ENCODE results near the gene LRBA. TPM values are rescaled to one million over a fixed set of nuclear protein-coding genes. Genes with fewer than 3 reads are reported as not detected.
A peak's percentile ranks its signal among the peaks of the same experiment; 100 is the strongest.

Gene LRBA
- total and polyA plus RNA-seq, 2 of the 4 experiments (the other 2 are of a cell fraction): 10.2 to 51.6 TPM

GRCh38 chr4:150229520-150229919, 785.6 kb downstream of the LRBA start:
- Histone ChIP-seq H3K56ac (ENCODE audit: extremely low read depth, insufficient read depth, low read length) (peak overlapping the region; percentile 85), H3K79me1 (ENCODE audit: low read depth in 1 of 2, low read length in 2 of 2) (peaks cover 21 to 49% of the 10 kb centered on the region in 2 experiments), H3K27me3 (ENCODE audit: control insufficient read depth, insufficient read depth, low read length) (no peaks in the 10 kb centered on the region), H3K23ac (ENCODE audit: low read depth, low read length) (peak overlapping the region; percentile 98), H2AK5ac (ENCODE audit: low read depth, low read length) (peak overlapping the region; percentile 73), H3K4ac (ENCODE audit: low read depth, low read length) (peak overlapping the region; percentile 96), H3K4me2 (ENCODE audit: low read depth, low read length) (0 out of 2 replicates have a peak overlapping the region, but pooled peaks have one; percentile 36), H4K8ac (ENCODE audit: low read depth in 2 of 2, low read length in 2 of 2) (peak overlapping the region; percentile 93 to 96), H3K18ac (ENCODE audit: low read depth, low read length) (peak overlapping the region; percentile 87), H3K14ac (replicated peaks; ENCODE audit: low read depth, low read length) (peak overlapping the region; percentile 91), H2BK15ac (ENCODE audit: low read depth, low read length) (peak overlapping the region; percentile 81), H4K91ac (ENCODE audit: insufficient read depth, low read depth, low read length) (peak overlapping the region; percentile 99), H3K27ac (ENCODE audit: insufficient read depth, low read length) (peak overlapping the region; percentile 92), H3K36me3 (ENCODE audit: control insufficient read depth, insufficient read depth, low read length) (peaks cover 2% of the 10 kb centered on the region; the same call in 1 of the 2 replicates), H4K5ac (ENCODE audit: low read depth, low read length) (peak overlapping the region; percentile 74), H3K4me3 (ENCODE audit: insufficient read depth, low read depth, low read length) (no peak overlapping the region), H3K4me1 (ENCODE audit: control insufficient read depth, insufficient read depth, low read length) (peaks cover 22% of the 10 kb centered on the region), H3K9ac (ENCODE audit: low read depth, low read length) (peak overlapping the region; percentile 8; the same call in 1 of the 2 replicates), H2BK5ac (ENCODE audit: low read depth, low read length, poor library complexity, severe bottlenecking) (peak overlapping the region; percentile 100), H2BK20ac (ENCODE audit: low read depth, low read length) (peak overlapping the region; percentile 93), H2BK120ac (ENCODE audit: low read depth, low read length) (peak overlapping the region; percentile 97), H3K9me1 (ENCODE audit: insufficient read depth, low read length) (peaks cover 30% of the 10 kb centered on the region), H3K9me3 (ENCODE audit: control insufficient read depth, insufficient read depth, low read length) (no peaks in the 10 kb centered on the region), H2AK9ac (replicated peaks; ENCODE audit: low read depth, low read length, poor library complexity) (peak overlapping the region; percentile 60), H4K20me1 (ENCODE audit: insufficient read depth, low read length) (no peaks in the 10 kb centered on the region), H2AFZ (replicated peaks; ENCODE audit: low read length, poor library complexity) (peak overlapping the region; percentile 0)
- intact Hi-C loops (cut with micrococcal nuclease): no loop called here
- peak; percentile 84 for TF ChIP-seq MAFK (IDR thresholded peaks at IDR 0.05; ENCODE audit: low read depth, low read length)
- TF ChIP-seq CTCF (conservative IDR thresholded peaks at IDR 0.05; ENCODE audit: low read depth, low read length): no peak
- dilution Hi-C loops (cut with HindIII; ENCODE audit: low sequenced_read_pairs, unreplicated experiment): no loop called here
- DNase-seq (peak; percentile 93), ATAC-seq (ENCODE audit: low read depth) (0 out of 2 replicates have a peak, but pooled peaks have one; percentile 1)
- BruUV-seq (replicated peaks): no TSS peak
- no CpG with 5 or more reads among the region's 1 CpG for WGBS, 2 experiments (ENCODE audit: extremely low coverage in 2 of 2, insufficient read length in 1 of 2)
- in situ Hi-C loops (cut with MboI; ENCODE audit: low sequenced_read_pairs): no loop called here
- POLR2A ChIA-PET (ENCODE audit: unreplicated experiment): no interaction called here
- CTCF ChIA-PET: no interaction called here
